SU-DHL-6 (cell line): ENCODE measurements around the gene SEMA4C.

Source experiments
- H2AFZ ChIP-seq: fragments of 200-600 bp; sonication (generic); 2 replicates; pipeline ENCODE4 v1.6.1; 2014; ENCODE audit warnings: low read depth, mild to moderate bottlenecking, moderate library complexity, mixed read lengths, antibody characterized with exemption, low read length; ENCODE audit not compliant: severe bottlenecking
- H3F3A ChIP-seq: fragments of 200-600 bp; shearing (Covaris generic); 2 replicates; pipeline ENCODE4 v1.6.0; 2016; ENCODE audit warnings: antibody characterized with exemption, mild to moderate bottlenecking; ENCODE audit not compliant: insufficient read depth
- H3K27ac ChIP-seq: fragments of 200-600 bp; sonication (generic); 2 replicates; pipeline ENCODE4 v1.5.1; 2016; ENCODE audit warnings: low read depth, mild to moderate bottlenecking, low read length, moderate library complexity, mixed read lengths
- H3K27me3 ChIP-seq: fragments of 200-600 bp; sonication (generic), shearing (Covaris generic); 2 replicates; pipeline ENCODE4 v1.6.0; 2014; ENCODE audit warnings: mild to moderate bottlenecking, low read length
- H3K36me3 ChIP-seq: fragments of 200-600 bp; sonication (generic); 2 replicates; pipeline ENCODE4 v1.6.1; 2014; ENCODE audit warnings: mild to moderate bottlenecking, low read length, mixed read lengths
- H3K4me2 ChIP-seq: fragments of 300-600, 200-600 bp; shearing (Covaris generic), sonication (generic); 2 replicates; pipeline ENCODE4 v1.6.0; 2014; ENCODE audit warnings: low read length, low read depth, mild to moderate bottlenecking; ENCODE audit not compliant: poor library complexity, severe bottlenecking
- H3K4me3 ChIP-seq: fragments of 200-600 bp; sonication (generic); 2 replicates; pipeline ENCODE4 v1.5.1; 2014; ENCODE audit warnings: antibody characterized with exemption, low read length, mild to moderate bottlenecking, mixed read lengths; ENCODE audit not compliant: insufficient read depth, poor library complexity, severe bottlenecking
- H3K79me2 ChIP-seq: fragments of 200-600 bp; sonication (generic); 2 replicates; pipeline ENCODE4 v1.6.1; 2014; ENCODE audit warnings: mild to moderate bottlenecking, low read length, moderate library complexity; ENCODE audit not compliant: insufficient read depth
- H3K9ac ChIP-seq: fragments of 200-600 bp; sonication (generic); 2 replicates; pipeline ENCODE4 v1.7.0; 2014; ENCODE audit warnings: mild to moderate bottlenecking, low read length
- H3K9me2 ChIP-seq: fragments of 200-600 bp; sonication (generic); replicated peaks from 2 replicates; pipeline ENCODE4 v1.6.1; 2014; ENCODE audit warnings: low read length; ENCODE audit not compliant: insufficient read depth
- H3K9me3 ChIP-seq: fragments of 200-600 bp; sonication (generic); 2 replicates; pipeline ENCODE4 v1.6.1; 2014; ENCODE audit warnings: low read length, mixed read lengths; ENCODE audit not compliant: insufficient read depth
- H4K20me1 ChIP-seq: fragments of 200-600 bp; sonication (generic); 2 replicates; pipeline ENCODE4 v1.6.1; 2014; ENCODE audit warnings: low read depth, mild to moderate bottlenecking, antibody characterized with exemption, low read length, moderate library complexity, mixed read lengths
- EZH2phosphoT487 ChIP-seq: fragments of 200-600 bp; sonication (generic), shearing (Covaris generic); conservative IDR thresholded peaks from 2 replicates; pipeline ENCODE4 v1.6.1; 2018; ENCODE audit warnings: mild to moderate bottlenecking, antibody characterized with exemption, low read length, moderate library complexity, mixed read lengths
- TF ChIP-seq, protein P1 (sequence below): fragments of 200-600 bp; sonication (generic); IDR thresholded peaks from one replicate; pipeline ENCODE4 v1.5.1; 2017; ENCODE audit warnings: antibody characterized with exemption, mild to moderate bottlenecking, low read length, moderate library complexity; ENCODE audit not compliant: insufficient read depth, poor library complexity, severe bottlenecking

Gene SEMA4C

DNA sequence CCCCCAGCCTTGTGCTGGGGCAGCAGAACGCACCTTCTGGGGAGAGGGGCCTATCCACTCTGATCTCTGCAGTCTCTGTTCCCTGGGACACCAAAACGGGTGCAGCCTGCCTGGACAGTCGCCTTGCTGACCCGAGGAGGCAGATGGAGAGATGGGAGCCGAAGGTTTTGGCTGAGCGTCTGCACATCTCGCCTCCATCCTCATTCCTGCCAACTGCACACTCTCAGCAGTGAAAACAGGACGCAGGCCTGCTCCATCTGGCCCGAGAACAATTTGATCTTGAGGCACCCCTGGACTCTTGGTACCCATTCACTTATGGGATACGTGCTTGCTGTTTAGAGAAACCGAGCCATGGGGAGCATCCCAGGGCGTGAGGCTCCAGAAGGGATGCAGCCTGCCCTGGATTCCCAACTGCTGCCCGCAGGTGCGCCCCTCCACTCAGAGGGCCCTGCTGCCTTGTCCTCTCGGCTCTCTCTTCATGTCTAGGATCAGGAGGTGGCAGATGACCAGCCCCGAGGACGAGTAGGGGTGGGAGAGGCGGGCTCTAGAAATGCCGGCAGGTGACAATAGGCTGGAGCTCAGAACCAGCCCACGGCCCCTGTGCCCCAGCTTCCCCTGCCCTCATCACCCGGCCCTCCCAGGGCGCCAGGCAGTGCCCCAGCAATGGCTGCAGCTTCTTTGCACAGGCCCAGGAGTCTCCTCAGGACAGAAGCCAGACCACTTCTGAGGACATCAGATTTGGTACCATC lies 9.1 kb upstream of the SEMA4C start:
- TF ChIP-seq, protein P1, sequence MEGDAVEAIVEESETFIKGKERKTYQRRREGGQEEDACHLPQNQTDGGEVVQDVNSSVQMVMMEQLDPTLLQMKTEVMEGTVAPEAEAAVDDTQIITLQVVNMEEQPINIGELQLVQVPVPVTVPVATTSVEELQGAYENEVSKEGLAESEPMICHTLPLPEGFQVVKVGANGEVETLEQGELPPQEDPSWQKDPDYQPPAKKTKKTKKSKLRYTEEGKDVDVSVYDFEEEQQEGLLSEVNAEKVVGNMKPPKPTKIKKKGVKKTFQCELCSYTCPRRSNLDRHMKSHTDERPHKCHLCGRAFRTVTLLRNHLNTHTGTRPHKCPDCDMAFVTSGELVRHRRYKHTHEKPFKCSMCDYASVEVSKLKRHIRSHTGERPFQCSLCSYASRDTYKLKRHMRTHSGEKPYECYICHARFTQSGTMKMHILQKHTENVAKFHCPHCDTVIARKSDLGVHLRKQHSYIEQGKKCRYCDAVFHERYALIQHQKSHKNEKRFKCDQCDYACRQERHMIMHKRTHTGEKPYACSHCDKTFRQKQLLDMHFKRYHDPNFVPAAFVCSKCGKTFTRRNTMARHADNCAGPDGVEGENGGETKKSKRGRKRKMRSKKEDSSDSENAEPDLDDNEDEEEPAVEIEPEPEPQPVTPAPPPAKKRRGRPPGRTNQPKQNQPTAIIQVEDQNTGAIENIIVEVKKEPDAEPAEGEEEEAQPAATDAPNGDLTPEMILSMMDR: no peak
- no peak for TF ChIP-seq EZH2phosphoT487
- Histone ChIP-seq H3K79me2 (no peaks in the 10 kb centered on the region), H3K4me2 (no peak overlapping the region), H3K36me3 (no peaks in the 10 kb centered on the region), H4K20me1 (no peaks in the 10 kb centered on the region), H3K9me3 (no peaks in the 10 kb centered on the region), H3K9ac (no peak overlapping the region), H3K4me3 (no peak overlapping the region), H3K27ac (no peak overlapping the region), H3F3A (no peaks in the 10 kb centered on the region), H3K27me3 (no peaks in the 10 kb centered on the region), H2AFZ (no peak overlapping the region), H3K9me2 (no peaks in the 10 kb centered on the region)

DNA sequence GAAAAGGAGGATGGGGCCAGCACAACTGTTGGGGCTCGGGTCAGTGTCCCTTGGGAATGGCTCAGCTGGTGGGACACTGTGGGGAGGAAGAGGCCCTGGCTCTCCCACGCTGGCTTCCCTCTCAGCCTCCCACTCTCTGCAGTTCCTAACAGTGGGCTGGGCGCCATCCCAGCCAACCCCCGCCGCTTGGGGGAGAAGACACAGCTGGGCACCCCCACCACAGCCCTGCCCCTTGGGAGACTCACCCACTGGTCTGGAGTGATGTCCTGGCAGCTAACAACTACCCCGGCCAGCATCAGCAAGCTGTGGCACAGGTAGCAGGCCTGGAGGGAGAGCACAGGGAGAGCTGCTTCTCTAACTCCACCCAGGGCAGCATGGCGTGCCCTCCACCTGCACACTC lies 8.3 kb upstream of the SEMA4C start:
- Histone ChIP-seq H3K9me2 (no peaks in the 10 kb centered on the region), H3F3A (no peaks in the 10 kb centered on the region), H3K9me3 (no peaks in the 10 kb centered on the region), H4K20me1 (no peaks in the 10 kb centered on the region), H3K79me2 (no peaks in the 10 kb centered on the region), H2AFZ (no peak overlapping the region), H3K9ac (no peak overlapping the region), H3K27me3 (no peaks in the 10 kb centered on the region), H3K27ac (no peak overlapping the region), H3K36me3 (no peaks in the 10 kb centered on the region), H3K4me3 (no peak overlapping the region), H3K4me2 (no peak overlapping the region)
- TF ChIP-seq EZH2phosphoT487: no peak
- TF ChIP-seq, protein P1: no peak

DNA sequence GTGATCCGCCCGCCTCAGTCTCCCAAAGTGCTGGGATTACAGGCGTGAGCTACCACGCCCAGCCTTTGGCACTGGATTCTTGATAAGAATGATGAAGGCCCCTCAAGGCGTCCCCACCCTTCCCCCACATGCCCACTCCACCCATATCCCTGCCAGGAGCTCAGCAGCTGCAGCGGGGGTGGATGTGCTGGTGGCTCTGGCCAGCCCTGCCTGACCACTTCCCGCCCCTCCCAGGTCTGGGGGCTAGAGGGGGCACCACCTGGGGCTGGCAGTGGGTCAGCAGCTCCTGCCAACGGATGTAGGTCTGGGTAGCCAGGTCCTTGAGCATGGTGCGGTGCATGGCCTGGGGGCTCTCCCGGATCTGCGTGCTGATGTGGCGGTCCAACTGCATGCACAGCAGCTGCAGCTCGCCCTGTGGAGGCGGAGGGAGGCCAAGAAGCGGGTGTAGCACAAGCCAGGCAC lies 7.8 kb upstream of the SEMA4C start:
- H3K79me2 ChIP-seq: no peaks in the 10 kb centered on the region
- no peak overlapping the region for H3K27ac ChIP-seq
- H3K27me3 ChIP-seq: no peaks in the 10 kb centered on the region
- TF ChIP-seq, protein P1: no peak
- no peak for TF ChIP-seq EZH2phosphoT487
- H3K4me2 ChIP-seq: no peak overlapping the region
- H2AFZ ChIP-seq: no peak overlapping the region
- H3K9ac ChIP-seq: no peak overlapping the region
- no peaks in the 10 kb centered on the region for H3K9me3 ChIP-seq
- no peaks in the 10 kb centered on the region for H3K9me2 ChIP-seq
- no peaks in the 10 kb centered on the region for H3K36me3 ChIP-seq
- H3F3A ChIP-seq: no peaks in the 10 kb centered on the region
- H3K4me3 ChIP-seq: no peak overlapping the region
- no peaks in the 10 kb centered on the region for H4K20me1 ChIP-seq
